Loucy (cell line): Measurements from ENCODE around the gene SLX9.

ENCODE experiments used
- H2AFZ ChIP-seq: fragments of 200-600 bp; sonication (generic); 2 replicates; pipeline ENCODE4 v1.6.0; 2016; ENCODE audit warnings: antibody characterized with exemption, mild to moderate bottlenecking, low read length, moderate library complexity
- H3F3A ChIP-seq: fragments of 200-600 bp; 2 replicates; pipeline ENCODE4 v1.6.0; 2016; ENCODE audit warnings: antibody characterized with exemption, low read depth, mild to moderate bottlenecking
- H3K27me3 ChIP-seq: fragments of 200-600 bp; sonication (generic); 2 replicates; pipeline ENCODE4 v1.6.1; 2014; ENCODE audit warnings: low read length, mild to moderate bottlenecking; ENCODE audit not compliant: insufficient read depth, poor library complexity, severe bottlenecking
- H3K36me3 ChIP-seq: fragments of 200-600 bp; sonication (generic); 2 replicates; pipeline ENCODE4 v1.6.1; 2016; ENCODE audit warnings: low read length; ENCODE audit not compliant: insufficient read depth
- H3K4me1 ChIP-seq: fragments of 200-600 bp; sonication (generic); 2 replicates; pipeline ENCODE4 v1.5.1; 2014; ENCODE audit warnings: low read length, mild to moderate bottlenecking; ENCODE audit not compliant: insufficient read depth, poor library complexity, severe bottlenecking
- H3K4me2 ChIP-seq: fragments of 200-600 bp; sonication (generic); 2 replicates; pipeline ENCODE4 v1.6.0; 2014; ENCODE audit warnings: antibody characterized with exemption, low read length, low read depth, mild to moderate bottlenecking; ENCODE audit not compliant: poor library complexity, severe bottlenecking
- H3K4me3 ChIP-seq: fragments of 200-600 bp; sonication (generic); 2 replicates; pipeline ENCODE4 v1.5.1; 2014; ENCODE audit warnings: low read length, mild to moderate bottlenecking, mixed read lengths; ENCODE audit not compliant: poor library complexity, severe bottlenecking
- H3K79me2 ChIP-seq: fragments of 200-600 bp; sonication (generic); 2 replicates; pipeline ENCODE4 v1.6.1; 2014; ENCODE audit warnings: low read length; ENCODE audit not compliant: insufficient read depth
- H3K9ac ChIP-seq: fragments of 200-600 bp; sonication (generic); 2 replicates; pipeline ENCODE4 v1.6.0; 2014; ENCODE audit warnings: mild to moderate bottlenecking, low read depth, low read length, moderate library complexity; ENCODE audit not compliant: poor library complexity, severe bottlenecking
- H3K9me2 ChIP-seq: fragments of 200-600 bp; sonication (generic); replicated peaks from 2 replicates; pipeline ENCODE4 v1.6.1; 2016; ENCODE audit warnings: low read depth, low read length, mixed read lengths
- H3K9me3 ChIP-seq: fragments of 200-600 bp; sonication (generic); 2 replicates; pipeline ENCODE4 v1.6.1; 2014; ENCODE audit warnings: mild to moderate bottlenecking, antibody characterized with exemption, low read length, low read depth; ENCODE audit not compliant: insufficient read depth
- H4K20me1 ChIP-seq: fragments of 200-600 bp; sonication (generic); 2 replicates; pipeline ENCODE4 v1.6.0; 2014; ENCODE audit warnings: antibody characterized with exemption, low read length, mild to moderate bottlenecking; ENCODE audit not compliant: insufficient read depth, poor library complexity, severe bottlenecking
- EZH2phosphoT487 ChIP-seq: fragments of 200-600 bp; IDR thresholded peaks from 2 replicates; pipeline ENCODE4 v1.6.1; 2018; ENCODE audit warnings: antibody characterized with exemption, mild to moderate bottlenecking, moderate library complexity, borderline replicate concordance
- TF ChIP-seq, protein P1 (sequence below): fragments of 200-600 bp; sonication (generic); conservative IDR thresholded peaks from 2 replicates; pipeline ENCODE4 v1.5.1; 2014; ENCODE audit warnings: mild to moderate bottlenecking, antibody characterized with exemption, low read length

SLX9 gene

DNA sequence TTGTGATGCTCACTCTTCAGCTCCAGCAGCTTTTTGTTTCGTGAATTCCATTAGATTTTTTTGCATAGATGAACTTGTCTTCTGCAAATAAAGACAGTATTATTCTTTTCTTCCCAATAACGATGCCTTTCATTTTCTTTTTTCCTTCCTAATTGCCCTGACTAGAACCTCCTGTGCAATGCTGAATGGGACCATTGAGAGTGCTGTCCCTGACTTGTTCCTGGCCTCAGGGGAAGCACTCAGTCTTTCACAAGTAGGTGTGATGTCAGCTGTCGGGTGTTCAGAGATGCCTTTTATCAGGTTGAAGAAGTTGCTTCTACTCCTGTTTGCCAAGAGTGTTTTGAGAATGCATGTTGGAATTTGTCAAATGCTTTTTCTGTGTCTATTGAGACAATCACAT lies 70.3 kb downstream of the SLX9 start:
- Histone ChIP-seq H2AFZ (no peak overlapping the region), H3K9ac (no peak overlapping the region), H3K27me3 (no peaks in the 10 kb centered on the region), H3K79me2 (no peaks in the 10 kb centered on the region), H3K4me2 (no peak overlapping the region), H3K4me3 (no peak overlapping the region), H4K20me1 (no peaks in the 10 kb centered on the region), H3K9me2 (no peaks in the 10 kb centered on the region), H3K4me1 (peaks cover 39% of the 10 kb centered on the region), H3K36me3 (no peaks in the 10 kb centered on the region), H3K9me3 (peaks cover 11% of the 10 kb centered on the region), H3F3A (no peaks in the 10 kb centered on the region)
- TF ChIP-seq, protein P1, sequence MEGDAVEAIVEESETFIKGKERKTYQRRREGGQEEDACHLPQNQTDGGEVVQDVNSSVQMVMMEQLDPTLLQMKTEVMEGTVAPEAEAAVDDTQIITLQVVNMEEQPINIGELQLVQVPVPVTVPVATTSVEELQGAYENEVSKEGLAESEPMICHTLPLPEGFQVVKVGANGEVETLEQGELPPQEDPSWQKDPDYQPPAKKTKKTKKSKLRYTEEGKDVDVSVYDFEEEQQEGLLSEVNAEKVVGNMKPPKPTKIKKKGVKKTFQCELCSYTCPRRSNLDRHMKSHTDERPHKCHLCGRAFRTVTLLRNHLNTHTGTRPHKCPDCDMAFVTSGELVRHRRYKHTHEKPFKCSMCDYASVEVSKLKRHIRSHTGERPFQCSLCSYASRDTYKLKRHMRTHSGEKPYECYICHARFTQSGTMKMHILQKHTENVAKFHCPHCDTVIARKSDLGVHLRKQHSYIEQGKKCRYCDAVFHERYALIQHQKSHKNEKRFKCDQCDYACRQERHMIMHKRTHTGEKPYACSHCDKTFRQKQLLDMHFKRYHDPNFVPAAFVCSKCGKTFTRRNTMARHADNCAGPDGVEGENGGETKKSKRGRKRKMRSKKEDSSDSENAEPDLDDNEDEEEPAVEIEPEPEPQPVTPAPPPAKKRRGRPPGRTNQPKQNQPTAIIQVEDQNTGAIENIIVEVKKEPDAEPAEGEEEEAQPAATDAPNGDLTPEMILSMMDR: no peak
- TF ChIP-seq EZH2phosphoT487: no peak

DNA sequence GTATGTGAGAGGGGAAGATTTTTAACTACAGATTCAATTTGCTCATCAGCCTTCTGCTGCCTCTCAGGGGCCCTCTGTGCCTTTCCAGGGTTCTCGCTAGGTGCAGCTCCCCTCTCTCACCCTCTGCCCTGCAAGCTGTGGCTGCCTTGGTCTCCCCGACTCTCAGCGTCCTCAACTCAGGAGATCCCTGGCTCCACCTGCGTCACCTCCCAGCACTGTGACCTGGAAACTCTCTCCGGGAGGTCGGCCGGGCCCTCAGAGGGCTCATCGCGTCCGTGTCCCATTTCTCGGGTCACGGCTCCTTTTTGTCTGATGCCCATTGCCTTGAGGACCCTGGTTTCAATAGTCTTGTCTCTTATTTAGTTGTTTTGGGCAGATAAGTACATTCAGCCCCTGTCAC lies 71.0 kb downstream of the SLX9 start:
- no peak overlapping the region for H3K4me2 ChIP-seq
- H4K20me1 ChIP-seq: no peaks in the 10 kb centered on the region
- TF ChIP-seq, protein P1: no peak
- TF ChIP-seq EZH2phosphoT487: no peak
- no peaks in the 10 kb centered on the region for H3K9me2 ChIP-seq
- peaks cover 36% of the 10 kb centered on the region for H3K4me1 ChIP-seq
- H3F3A ChIP-seq: no peaks in the 10 kb centered on the region
- peaks cover 7% of the 10 kb centered on the region for H3K9me3 ChIP-seq
- no peak overlapping the region for H3K4me3 ChIP-seq
- H3K27me3 ChIP-seq: no peaks in the 10 kb centered on the region
- no peak overlapping the region for H2AFZ ChIP-seq
- peak overlapping the region; percentile 16 for H3K9ac ChIP-seq
- H3K79me2 ChIP-seq: no peaks in the 10 kb centered on the region
- H3K36me3 ChIP-seq: no peaks in the 10 kb centered on the region

DNA sequence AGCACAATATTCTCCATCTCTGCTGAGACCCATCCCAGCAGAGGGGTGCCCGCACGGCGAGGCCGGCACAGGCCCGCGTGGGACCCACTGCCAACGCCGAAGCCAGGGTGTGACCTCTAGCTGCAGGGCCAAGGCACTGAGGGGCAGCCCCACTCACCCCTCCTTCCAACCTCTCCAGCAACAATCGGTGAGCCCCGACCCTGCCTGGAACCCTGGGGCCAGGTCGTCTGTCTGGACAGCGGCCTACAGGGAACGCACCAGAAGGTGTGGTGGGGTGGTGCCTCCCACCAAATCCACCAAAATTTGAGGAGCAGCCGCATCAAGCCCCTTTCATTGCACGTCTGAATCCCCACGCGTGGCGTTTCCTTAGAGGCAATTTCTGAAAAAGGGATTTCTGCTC lies 71.6 kb downstream of the SLX9 start:
- Histone ChIP-seq H3K36me3 (no peaks in the 10 kb centered on the region), H2AFZ (no peak overlapping the region), H3K4me3 (no peak overlapping the region), H3K27me3 (no peaks in the 10 kb centered on the region), H3K79me2 (no peaks in the 10 kb centered on the region), H3K9me3 (peaks cover 2% of the 10 kb centered on the region; the same call in 1 of the 2 replicates), H3K9ac (no peak overlapping the region), H3K4me2 (no peak overlapping the region), H3K4me1 (peaks cover 36% of the 10 kb centered on the region), H4K20me1 (no peaks in the 10 kb centered on the region), H3F3A (no peaks in the 10 kb centered on the region), H3K9me2 (no peaks in the 10 kb centered on the region)
- TF ChIP-seq, protein P1: no peak
- no peak for TF ChIP-seq EZH2phosphoT487
